ENCODE measurements around the gene SNUPN.
"Not testable (repeated sequence)": the region's sequence is repeated elsewhere in the genome, so short reads cannot be mapped to it uniquely, and the experiment has no call there.

The SNUPN gene

GRCh38 chr15:75631935-75632334, 6.4 kb upstream of the SNUPN start:
- DNase-seq, result no peak

GRCh38 chr15:75622505-75622904, 3.0 kb downstream of the SNUPN start:
- DNase-seq, result no peak

- DNase-seq, result no peak
Observed at GRCh38 chr15:75620841-75621391, 4.6 kb downstream of the SNUPN start.

GRCh38 chr15:75620058-75620820, 5.3 kb downstream of the SNUPN start:
- DNase-seq, result no peak

GRCh38 chr15:75616766-75617165, 8.8 kb downstream of the SNUPN start:
- no peak for DNase-seq

GRCh38 chr15:75606711-75607699, 18.5 kb downstream of the SNUPN start:
- no peak for DNase-seq

- no peak for DNase-seq
Observed at GRCh38 chr15:75606026-75606425, 19.5 kb downstream of the SNUPN start.

- DNase-seq, result no peak
Observed at GRCh38 chr15:75599401-75599800, 26.1 kb downstream of the SNUPN start.

GRCh38 chr15:75598361-75598760, 27.2 kb downstream of the SNUPN start:
- DNase-seq, result no peak

GRCh38 chr15:75597667-75598341, 27.7 kb downstream of the SNUPN start:
- no peak for DNase-seq

- DNase-seq, result no peak
Observed at GRCh38 chr15:75596703-75597345, 28.7 kb downstream of the SNUPN start.

GRCh38 chr15:75594276-75594675, 31.2 kb downstream of the SNUPN start:
- no peak for DNase-seq

GRCh38 chr15:75591655-75592364, 33.7 kb downstream of the SNUPN start:
- no peak for DNase-seq

- no peak for DNase-seq
Observed at GRCh38 chr15:75590239-75590638, 35.3 kb downstream of the SNUPN start.

- DNase-seq, result no peak
Observed at GRCh38 chr15:75589071-75589470, 36.5 kb downstream of the SNUPN start.

- not testable (repeated sequence) for DNase-seq
Observed at GRCh38 chr15:75586422-75586821, 39.1 kb downstream of the SNUPN start.

GRCh38 chr15:75584121-75584520, 41.4 kb downstream of the SNUPN start:
- DNase-seq, result no peak

GRCh38 chr15:75583701-75584100, 41.8 kb downstream of the SNUPN start:
- no peak for DNase-seq

- DNase-seq, result not testable (repeated sequence)
Observed at GRCh38 chr15:75582943-75583342, 42.6 kb downstream of the SNUPN start.

- DNase-seq, result no peak
Observed at GRCh38 chr15:75578948-75579920, 46.3 kb downstream of the SNUPN start, which contains the start of gene PTPN9. PTPN9 (minus strand) TSS chr15:75579315; CDS start chr15:75578776, 539 bp downstream.
